Adrenal gland (tissue), 5 donors: Measurements from ENCODE around the gene SPIRE1.

ENCODE experiments used
- CTCF ChIP-seq, 6 experiments: fragments of 450-650 bp in 4 of 6; fragments of 200-600 bp in 2 of 6; sonication (generic) in 1 of 6; IDR thresholded peaks; 1 replicate in 5 of 6; 2 replicates in 1 of 6; pipeline versions ENCODE4 v1.5.1 to v1.8.0; 2016 to 2021; ENCODE audit warnings: antibody characterized with exemption in 6 of 6, mild to moderate bottlenecking in 2 of 6, moderate library complexity in 1 of 6
- POLR2A ChIP-seq, 2 donors: fragments of 450-650 bp; IDR thresholded peaks; one replicate each; pipeline ENCODE4 v1.6.1; 2017; ENCODE audit warnings: antibody characterized with exemption in 2 of 2, mild to moderate bottlenecking in 2 of 2, moderate library complexity in 1 of 2
- donor health status: DM: no; HTN: no; CAD: no.

- TF ChIP-seq CTCF (IDR thresholded peaks at IDR 0.05) (no peak), POLR2A (IDR thresholded peaks at IDR 0.05) (no peak)
These were observed 93.0 kb downstream of the SPIRE1 start for GRCh38 chr18:12564861-12565260.
